Fibroblast of peridontal ligament (primary cell): Measurements from ENCODE around the gene FARP2.
"Not testable (repeated sequence)": the region's sequence is repeated elsewhere in the genome, so short reads cannot be mapped to it uniquely, and the experiment has no call there.

Experiments
- DNase-seq: peaks from one replicate; pipeline ENCODE4 v3.0.0-alpha.2; 2010; ENCODE audit errors: extremely low read depth

The FARP2 gene

GRCh38 chr2:241505086-241505780, 149.1 kb downstream of the FARP2 start:
- no peak for DNase-seq

GRCh38 chr2:241505781-241506201, 149.7 kb downstream of the FARP2 start:
- DNase-seq = no peak

- not testable (repeated sequence) for DNase-seq
Measured at GRCh38 chr2:241506317-241506716, 150.2 kb downstream of the FARP2 start.

- DNase-seq = no peak
Measured at GRCh38 chr2:241506793-241507429, 150.8 kb downstream of the FARP2 start.

- DNase-seq = peak; percentile 16
Measured at GRCh38 chr2:241507430-241508239, 151.6 kb downstream of the FARP2 start.

GRCh38 chr2:241508240-241509154, 152.4 kb downstream of the FARP2 start, which contains the start of gene STK25:
Gene STK25, minus strand, starts transcription at chr2:241508584. Its CDS starts 549 bp downstream, at chr2:241508035.
- DNase-seq = peak; percentile 96

GRCh38 chr2:241509155-241509784, 153.2 kb downstream of the FARP2 start:
- DNase-seq = no peak

- DNase-seq = no peak
Measured at GRCh38 chr2:241511091-241511741, 155.1 kb downstream of the FARP2 start.

GRCh38 chr2:241514553-241514952, 158.5 kb downstream of the FARP2 start:
- no peak for DNase-seq

- peak; percentile 15 for DNase-seq
Measured at GRCh38 chr2:241514986-241515737, 159.1 kb downstream of the FARP2 start.

GRCh38 chr2:241516520-241516965, 160.5 kb downstream of the FARP2 start:
- no peak for DNase-seq

GRCh38 chr2:241517297-241517696, 161.2 kb downstream of the FARP2 start:
- no peak for DNase-seq

- no peak for DNase-seq
Measured at GRCh38 chr2:241519669-241520068, 163.6 kb downstream of the FARP2 start.

- DNase-seq = no peak
Measured at GRCh38 chr2:241522477-241522876, 166.4 kb downstream of the FARP2 start.

GRCh38 chr2:241525818-241526780, 170.0 kb downstream of the FARP2 start:
- DNase-seq = not testable (repeated sequence)

GRCh38 chr2:241530571-241530970, 174.5 kb downstream of the FARP2 start:
- DNase-seq = no peak

- DNase-seq = no peak
Measured at GRCh38 chr2:241531161-241531722, 175.2 kb downstream of the FARP2 start.

GRCh38 chr2:241532168-241532567, 176.1 kb downstream of the FARP2 start:
- no peak for DNase-seq
